Ectodermal cell (in vitro differentiated cells): ENCODE results near the gene SRSF4.
A peak's percentile ranks its signal among the peaks of the same experiment; 100 is the strongest.
"Not testable (repeated sequence)": the region's sequence is repeated elsewhere in the genome, so short reads cannot be mapped to it uniquely, and the experiment has no call there.

Experiments used
- H3K27ac ChIP-seq: 2 replicates; pipeline ENCODE4 v1.7.0; 2013; ENCODE audit warnings: mild to moderate bottlenecking, low read depth, low read length; ENCODE audit not compliant: insufficient read depth, poor library complexity, severe bottlenecking
- H3K27me3 ChIP-seq: 2 replicates; pipeline ENCODE4 v1.7.0; 2013; ENCODE audit warnings: mild to moderate bottlenecking, low read length; ENCODE audit not compliant: insufficient read depth, control insufficient read depth, poor library complexity, severe bottlenecking
- H3K36me3 ChIP-seq: one replicate; pipeline ENCODE4 v1.7.0; 2013; ENCODE audit warnings: low read length; ENCODE audit not compliant: control insufficient read depth, insufficient read depth
- H3K4me1 ChIP-seq: one replicate; pipeline ENCODE4 v1.7.0; 2013; ENCODE audit warnings: low read length; ENCODE audit not compliant: control insufficient read depth, insufficient read depth
- H3K4me3 ChIP-seq: 2 replicates; pipeline ENCODE4 v1.7.0; 2013; ENCODE audit warnings: low read depth, low read length, control low read depth; ENCODE audit not compliant: insufficient read depth
- H3K9me3 ChIP-seq: 2 replicates; pipeline ENCODE4 v1.7.0; 2013; ENCODE audit warnings: mild to moderate bottlenecking, low read length, moderate library complexity; ENCODE audit not compliant: control insufficient read depth
- WGBS, 2 experiments: methylation state at CpG; one replicate each; pipeline ENCODE4 v1.1.7; 2013; ENCODE audit warnings: missing lambda C conversion rate in 2 of 2; 5-methylcytosine and 5-hydroxymethylcytosine counted together

Gene SRSF4

DNA sequence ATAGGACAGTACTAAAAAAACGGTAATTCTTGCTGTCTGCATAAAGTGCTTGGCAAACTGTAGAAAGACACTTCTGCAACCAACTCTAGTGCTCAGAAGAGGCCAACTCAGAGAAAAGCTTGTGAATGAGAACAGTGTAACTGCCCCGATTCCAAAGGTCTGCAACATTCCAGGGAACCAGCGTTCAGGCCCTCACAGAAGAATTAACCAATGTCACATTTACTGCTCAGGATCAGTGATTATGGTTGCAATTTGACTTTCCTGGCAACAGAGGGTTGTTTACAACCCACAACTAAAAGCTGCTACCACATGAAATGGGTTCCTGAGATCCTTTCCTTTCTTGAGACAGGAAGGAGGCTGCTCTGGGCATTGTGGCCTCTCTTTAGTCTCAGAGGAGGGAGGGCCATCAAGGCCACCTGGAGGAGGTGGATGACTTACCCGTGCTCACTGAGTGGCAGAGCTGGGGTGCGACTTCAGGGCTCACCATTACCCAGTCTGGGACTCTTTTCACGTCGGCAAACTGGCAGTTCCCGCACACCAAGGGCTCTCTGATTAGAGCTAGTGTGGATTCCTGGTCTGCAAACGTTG, 15.3 kb downstream of the SRSF4 start:
- H3K4me1 ChIP-seq: peaks cover 21% of the 10 kb centered on the region
- H3K27me3 ChIP-seq: no peaks in the 10 kb centered on the region
- H3K36me3 ChIP-seq: peaks cover 5% of the 10 kb centered on the region

DNA sequence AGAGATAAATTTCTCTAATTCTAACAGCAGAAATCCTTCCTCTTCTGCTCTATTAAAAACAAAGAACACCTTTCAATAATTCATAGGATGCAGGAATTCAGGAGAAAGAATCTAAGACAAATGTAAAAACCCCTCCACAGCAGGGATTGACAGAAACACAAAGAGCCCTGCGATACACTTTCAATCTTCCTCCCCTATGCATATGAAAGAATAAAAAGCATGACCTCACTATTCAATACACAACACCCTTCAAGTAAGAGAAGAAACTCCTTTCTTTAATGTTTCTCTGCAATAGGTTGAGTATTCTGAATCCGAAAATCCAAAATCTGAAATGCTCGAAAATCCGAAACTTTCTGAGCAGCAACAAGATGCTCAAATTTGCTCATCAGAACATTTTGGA, 17.1 kb downstream of the SRSF4 start:
- no peaks in the 10 kb centered on the region for H3K27me3 ChIP-seq
- H3K4me3 ChIP-seq: no peak overlapping the region
- H3K9me3 ChIP-seq: no peaks in the 10 kb centered on the region
- H3K4me1 ChIP-seq: peaks cover 21% of the 10 kb centered on the region
- no peak overlapping the region for H3K27ac ChIP-seq
- peaks cover 10% of the 10 kb centered on the region for H3K36me3 ChIP-seq
- 40 to 45% methylated on average over 4 of the region's 4 CpGs for WGBS, 2 experiments

More for the DNA sequence above, 15.3 kb downstream of the SRSF4 start:
- no peaks in the 10 kb centered on the region for H3K9me3 ChIP-seq
- no peak overlapping the region for H3K4me3 ChIP-seq
- H3K27ac ChIP-seq: no peak overlapping the region
- 82 to 83% methylated on average over 9 of the region's 9 CpGs for WGBS, 2 experiments

DNA sequence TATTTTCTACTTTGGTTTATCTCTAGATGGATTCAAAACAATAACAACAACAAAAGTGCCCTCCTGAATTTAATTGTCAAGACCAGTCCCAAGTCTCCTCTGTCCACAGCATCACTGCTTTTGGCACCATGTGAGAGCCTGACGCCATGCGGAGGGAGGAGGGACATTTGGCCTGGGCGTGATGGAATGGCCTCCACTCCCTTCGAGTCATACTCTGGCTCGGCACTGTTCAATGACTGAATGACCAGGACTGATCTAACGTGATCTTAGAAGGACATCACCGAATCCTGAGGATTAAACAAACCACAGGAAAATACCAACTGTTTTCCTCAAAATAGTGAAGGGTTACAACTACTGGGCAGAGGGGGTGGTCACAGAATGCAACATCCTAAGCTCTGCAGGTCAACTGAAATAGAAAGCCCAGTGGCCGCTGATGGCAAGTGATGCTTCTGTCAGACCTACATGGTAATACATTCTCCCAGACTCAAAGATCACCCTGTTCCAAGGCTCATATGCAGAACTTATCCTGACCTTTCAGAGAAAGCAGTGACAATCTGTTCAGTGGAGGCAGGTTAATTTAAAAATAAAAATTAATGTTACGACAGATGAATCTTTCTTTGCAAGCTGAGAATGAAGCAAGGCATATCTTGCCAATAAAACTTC, 19.1 kb downstream of the SRSF4 start:
- no peaks in the 10 kb centered on the region for H3K9me3 ChIP-seq
- H3K4me1 ChIP-seq: peaks cover 21% of the 10 kb centered on the region
- H3K36me3 ChIP-seq: peaks cover 25% of the 10 kb centered on the region
- WGBS, 2 experiments: 93 to 94% methylated on average over 9 of the region's 9 CpGs
- H3K4me3 ChIP-seq: no peak overlapping the region
- H3K27me3 ChIP-seq: no peaks in the 10 kb centered on the region
- H3K27ac ChIP-seq: no peak overlapping the region

DNA sequence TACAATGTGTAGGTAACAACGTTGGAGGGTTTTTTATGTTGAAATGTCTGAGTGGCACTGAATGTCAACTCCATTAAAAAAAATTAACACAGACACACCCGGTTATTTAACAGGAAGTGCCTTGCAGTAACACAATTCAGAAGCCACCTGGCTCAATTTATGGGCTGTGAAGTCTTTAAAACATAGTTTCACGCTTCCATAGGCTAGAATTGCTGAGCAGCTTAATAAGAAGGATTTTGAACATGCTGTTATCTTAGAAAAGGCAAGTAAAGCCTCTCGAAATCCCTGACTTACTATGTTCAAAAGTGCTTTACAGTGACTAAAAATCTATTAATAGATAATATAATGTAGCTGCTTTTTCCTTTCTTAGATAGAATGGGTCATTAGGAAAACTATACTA, 19.7 kb downstream of the SRSF4 start:
- WGBS, 2 experiments: 92 to 97% methylated on average over 3 of the region's 4 CpGs
- Histone ChIP-seq H3K27ac (no peak overlapping the region), H3K9me3 (no peaks in the 10 kb centered on the region), H3K27me3 (no peaks in the 10 kb centered on the region), H3K4me1 (peaks cover 21% of the 10 kb centered on the region), H3K4me3 (no peak overlapping the region), H3K36me3 (peaks cover 27% of the 10 kb centered on the region)

DNA sequence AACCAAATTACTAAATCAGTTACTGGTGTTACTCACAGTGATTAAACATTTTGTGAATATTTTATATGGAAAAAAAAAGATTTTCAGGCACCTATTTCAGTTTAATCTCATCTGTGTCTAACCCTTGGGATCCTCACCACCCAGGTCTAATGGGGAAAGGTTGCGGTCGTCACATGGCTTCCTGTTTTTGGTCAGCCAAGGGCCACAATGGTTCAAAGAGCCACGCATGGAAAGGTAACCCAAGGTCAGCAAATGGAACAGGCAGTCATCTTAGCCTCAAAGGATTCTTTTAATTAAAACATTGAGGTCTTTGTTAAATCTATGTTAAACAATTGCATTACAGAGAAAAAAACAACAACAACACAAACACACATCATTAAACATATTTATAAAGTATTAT, 21.9 kb downstream of the SRSF4 start:
- H3K27ac ChIP-seq: no peak overlapping the region
- H3K4me3 ChIP-seq: no peak overlapping the region
- no peaks in the 10 kb centered on the region for H3K9me3 ChIP-seq
- peaks cover 45% of the 10 kb centered on the region for H3K36me3 ChIP-seq
- 95 to 99% methylated on average over 3 of the region's 3 CpGs for WGBS, 2 experiments
- H3K27me3 ChIP-seq: no peaks in the 10 kb centered on the region
- peaks cover 2% of the 10 kb centered on the region for H3K4me1 ChIP-seq

DNA sequence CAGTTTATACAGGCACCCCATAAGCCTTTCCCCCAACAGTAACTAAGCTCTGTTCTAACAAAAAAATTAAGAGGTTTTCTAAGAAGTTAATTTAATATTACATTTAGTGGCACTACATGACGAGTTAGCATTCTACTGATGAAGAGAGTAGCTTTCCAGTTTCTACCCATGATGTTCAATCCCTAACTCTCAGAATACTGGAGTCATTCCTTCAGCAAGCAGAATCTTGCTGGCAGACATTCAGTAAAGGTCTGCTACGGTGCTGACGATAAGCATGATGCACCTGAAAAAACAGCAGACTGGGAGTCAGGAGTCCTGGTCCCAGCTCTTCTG, 24.5 kb downstream of the SRSF4 start:
- Histone ChIP-seq H3K27ac (no peak overlapping the region), H3K4me1 (no peaks in the 10 kb centered on the region), H3K9me3 (no peaks in the 10 kb centered on the region), H3K36me3 (peaks cover 65% of the 10 kb centered on the region), H3K27me3 (no peaks in the 10 kb centered on the region), H3K4me3 (no peak overlapping the region)
- 92 to 97% methylated on average over 3 of the region's 3 CpGs for WGBS, 2 experiments

DNA sequence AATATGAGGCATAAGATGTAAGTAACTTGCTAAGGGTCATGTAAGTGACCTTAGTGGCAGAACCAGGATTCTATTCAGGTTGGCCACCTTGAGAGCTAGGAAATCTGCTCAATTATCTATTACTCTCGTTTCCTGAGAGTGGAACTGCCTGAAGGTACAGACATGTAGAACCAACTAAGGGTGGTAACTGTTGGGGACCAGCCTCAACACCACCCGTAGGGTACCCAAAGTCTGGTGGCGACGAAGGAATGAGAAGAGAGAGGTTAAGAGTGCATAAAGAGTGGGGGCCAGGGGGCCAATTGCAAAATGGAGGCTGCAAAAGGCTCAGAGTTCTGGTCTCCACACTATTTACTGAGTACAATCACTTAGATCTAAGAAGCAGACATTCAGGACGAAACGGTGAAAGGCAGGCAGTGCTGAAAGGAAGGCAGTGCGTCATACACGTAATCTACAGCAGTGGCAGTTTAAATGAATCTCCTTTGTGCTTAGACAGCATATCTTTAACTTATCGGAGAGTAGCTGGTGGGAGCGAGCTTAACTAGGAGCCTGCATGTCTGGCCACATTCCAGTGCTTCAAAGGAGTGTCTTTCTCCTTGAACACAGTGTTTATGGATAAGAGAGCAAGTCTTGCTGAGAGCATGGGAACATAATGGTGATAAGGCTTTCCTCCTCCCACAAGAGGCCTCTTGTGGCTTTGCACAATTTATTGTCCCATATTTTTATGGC, 25.0 kb downstream of the SRSF4 start:
- H3K27ac ChIP-seq: peak overlapping the region; percentile 60
- H3K27me3 ChIP-seq: no peaks in the 10 kb centered on the region
- no peaks in the 10 kb centered on the region for H3K9me3 ChIP-seq
- no peak overlapping the region for H3K4me3 ChIP-seq
- H3K4me1 ChIP-seq: no peaks in the 10 kb centered on the region
- H3K36me3 ChIP-seq: peaks cover 71% of the 10 kb centered on the region
- 92 to 94% methylated on average over 10 of the region's 10 CpGs for WGBS, 2 experiments

DNA sequence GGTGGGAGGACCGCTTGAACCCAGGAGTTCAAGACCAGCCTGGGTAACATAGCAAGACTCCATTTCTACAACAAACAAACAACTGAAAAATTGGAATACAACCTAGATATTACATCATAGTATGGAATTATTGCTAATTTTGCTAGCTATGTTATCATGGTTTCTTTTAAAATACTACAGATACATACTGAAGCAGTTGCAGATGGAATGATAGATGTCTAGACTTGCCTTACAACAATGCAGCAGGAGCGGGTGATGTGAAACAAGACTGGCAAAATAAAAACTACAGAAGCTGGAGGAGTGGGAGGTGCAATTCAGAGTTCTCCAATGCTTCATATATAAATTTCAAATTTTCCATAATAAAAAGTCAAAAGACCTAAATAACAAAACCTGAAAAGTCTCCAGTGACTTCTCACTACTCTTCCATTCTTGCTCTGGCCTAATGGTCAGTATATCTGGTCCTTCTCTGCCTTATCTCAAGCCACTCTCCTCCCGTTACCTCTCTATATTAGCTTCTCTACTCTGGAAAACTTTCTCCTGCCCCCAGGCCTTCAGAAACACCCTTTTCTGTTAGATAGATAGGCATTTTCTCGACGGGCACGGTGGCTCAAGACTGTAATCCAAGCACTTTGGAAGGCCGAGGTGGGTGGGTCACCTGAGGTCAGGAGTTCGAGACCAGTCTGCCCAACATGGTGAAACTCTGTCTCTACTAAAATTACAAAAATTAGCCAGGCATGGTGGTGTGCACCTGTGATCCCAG, 29.5 kb downstream of the SRSF4 start:
- H3K4me3 ChIP-seq: no peak overlapping the region
- no peaks in the 10 kb centered on the region for H3K4me1 ChIP-seq
- WGBS, 2 experiments: 95 to 97% methylated on average over 8 of the region's 8 CpGs
- H3K9me3 ChIP-seq: no peaks in the 10 kb centered on the region
- no peaks in the 10 kb centered on the region for H3K27me3 ChIP-seq
- H3K36me3 ChIP-seq: peaks cover 85% of the 10 kb centered on the region
- H3K27ac ChIP-seq: no peak overlapping the region

DNA sequence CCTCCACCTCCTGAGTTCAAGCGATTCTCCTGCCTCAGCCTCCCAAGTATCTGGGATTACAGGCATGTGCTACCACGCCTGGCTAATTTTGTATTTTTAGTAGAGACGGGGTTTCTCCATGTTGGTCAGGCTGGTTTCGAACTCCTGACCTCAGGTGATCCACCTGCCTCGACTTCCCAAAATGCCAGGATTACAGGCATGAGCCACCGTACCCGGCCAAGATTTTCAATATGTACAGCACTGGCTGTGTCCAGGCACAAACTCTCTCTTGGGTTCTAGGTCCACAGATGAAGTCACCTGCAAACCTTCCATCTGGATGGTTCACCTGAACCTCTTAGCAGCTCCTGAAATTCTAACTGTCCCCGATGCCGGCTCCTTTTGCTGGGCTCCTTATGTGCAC, 31.4 kb downstream of the SRSF4 start:
- H3K36me3 ChIP-seq: peaks cover 85% of the 10 kb centered on the region
- H3K4me1 ChIP-seq, H3K27me3 ChIP-seq, H3K27ac ChIP-seq, H3K4me3 ChIP-seq, H3K9me3 ChIP-seq: not testable (repeated sequence)
- WGBS, 2 experiments: 85 to 90% methylated on average over 9 of the region's 9 CpGs
